IMR-90 (cell line): ENCODE measurements around the gene ESYT3. TPM values are rescaled to one million over a fixed set of nuclear protein-coding genes. Genes with fewer than 3 reads are reported as not detected.

ENCODE experiments used
- ATAC-seq: fragments of 200-7000 bp; cut with Tn5 transposase; 2 replicates; pipeline ENCODE4 v1.9.1; 2020; ENCODE audit warnings: low read depth, mild to moderate bottlenecking, moderate library complexity
- BruUV-seq: library from RNA; stranded (reverse); fragments of 400-500 nt; replicated peaks from 2 replicates; lab custom pipeline; 2021; lab: Mats Ljungman, UMichigan
- CTCF ChIA-PET: fragments of 300-600 bp; formaldehyde crosslinking; extraction: SDS; loops from one replicate; lab custom pipeline; 2021; ENCODE audit warnings: antibody characterized with exemption; lab: Yijun Ruan, JAX
- POLR2A ChIA-PET: fragments of 300-600 bp; sonication (Branson Sonifier 250); formaldehyde crosslinking; loops from one replicate; lab custom pipeline; 2022; ENCODE audit warnings: antibody characterized with exemption; ENCODE audit not compliant: unreplicated experiment; lab: Charles Lee
- DNase-seq: peaks from one replicate; pipeline ENCODE4 v3.0.0; 2013
- H2AFZ ChIP-seq: replicated peaks from 2 replicates; pipeline ENCODE3; 2013; ENCODE audit warnings: low read length, mild to moderate bottlenecking; ENCODE audit not compliant: poor library complexity
- H2AK5ac ChIP-seq: 2 replicates; pipeline ENCODE4 v1.6.1; 2013; ENCODE audit warnings: low read depth, low read length, inconsistent platforms
- H2AK9ac ChIP-seq: replicated peaks from 2 replicates; pipeline ENCODE3; 2013; ENCODE audit warnings: mild to moderate bottlenecking, low read depth, low read length, moderate library complexity; ENCODE audit not compliant: poor library complexity
- H2BK120ac ChIP-seq: 2 replicates; pipeline ENCODE4 v1.6.1; 2013; ENCODE audit warnings: low read depth, low read length, inconsistent platforms
- H2BK15ac ChIP-seq: 3 replicates; pipeline ENCODE4 v1.6.1; 2013; ENCODE audit warnings: low read depth, low read length, inconsistent platforms
- H2BK20ac ChIP-seq: 2 replicates; pipeline ENCODE4 v1.6.1; 2013; ENCODE audit warnings: low read depth, mild to moderate bottlenecking, inconsistent platforms, low read length, moderate library complexity
- H2BK5ac ChIP-seq: 2 replicates; pipeline ENCODE4 v1.6.1; 2013; ENCODE audit warnings: mild to moderate bottlenecking, low read depth, low read length, inconsistent platforms; ENCODE audit not compliant: poor library complexity, severe bottlenecking
- H3K14ac ChIP-seq: replicated peaks from 2 replicates; pipeline ENCODE4 v1.6.1; 2013; ENCODE audit warnings: low read depth, low read length, inconsistent platforms
- H3K18ac ChIP-seq: 2 replicates; pipeline ENCODE4 v1.6.1; 2013; ENCODE audit warnings: low read depth, low read length, control low read depth
- H3K23ac ChIP-seq: 2 replicates; pipeline ENCODE4 v1.6.1; 2013; ENCODE audit warnings: low read depth, low read length, inconsistent platforms
- H3K27ac ChIP-seq: 2 replicates; pipeline ENCODE4 v1.5.1; 2013; ENCODE audit warnings: mild to moderate bottlenecking, control low read depth, low read length; ENCODE audit not compliant: insufficient read depth
- H3K27me3 ChIP-seq: 2 replicates; pipeline ENCODE4 v1.6.1; 2013; ENCODE audit warnings: low read length; ENCODE audit not compliant: control insufficient read depth, insufficient read depth
- H3K36me3 ChIP-seq: 2 replicates; pipeline ENCODE4 v1.6.1; 2013; ENCODE audit warnings: low read length, mixed read lengths; ENCODE audit not compliant: control insufficient read depth, insufficient read depth
- H3K4ac ChIP-seq: 2 replicates; pipeline ENCODE4 v1.6.1; 2013; ENCODE audit warnings: low read depth, low read length, inconsistent platforms
- H3K4me1 ChIP-seq: 2 replicates; pipeline ENCODE4 v1.6.1; 2013; ENCODE audit warnings: low read length, mixed read lengths; ENCODE audit not compliant: control insufficient read depth, insufficient read depth
- H3K4me2 ChIP-seq: 2 replicates; pipeline ENCODE4 v1.6.1; 2013; ENCODE audit warnings: low read depth, mild to moderate bottlenecking, control low read depth, low read length, moderate library complexity
- H3K4me3 ChIP-seq: 2 replicates; pipeline ENCODE4 v1.5.1; 2013; ENCODE audit warnings: low read depth, mild to moderate bottlenecking, control low read depth, low read length, moderate library complexity; ENCODE audit not compliant: insufficient read depth
- H3K56ac ChIP-seq: 2 replicates; pipeline ENCODE4 v1.6.1; 2013; ENCODE audit warnings: low read length, inconsistent platforms; ENCODE audit not compliant: insufficient read depth; ENCODE audit errors: extremely low read depth
- H3K79me1 ChIP-seq, 2 experiments: 2 replicates each; pipeline ENCODE4 v1.6.1; 2013; ENCODE audit warnings: low read length in 2 of 2, inconsistent platforms in 1 of 2, low read depth in 1 of 2
- H3K9ac ChIP-seq: 2 replicates; pipeline ENCODE4 v1.6.1; 2013; ENCODE audit warnings: low read depth, low read length, control low read depth
- H3K9me1 ChIP-seq: 2 replicates; pipeline ENCODE4 v1.6.1; 2013; ENCODE audit warnings: low read length, inconsistent platforms; ENCODE audit not compliant: insufficient read depth
- H3K9me3 ChIP-seq: 2 replicates; pipeline ENCODE4 v1.6.1; 2013; ENCODE audit warnings: low read length; ENCODE audit not compliant: control insufficient read depth, insufficient read depth
- H4K20me1 ChIP-seq: 2 replicates; pipeline ENCODE4 v1.6.1; 2013; ENCODE audit warnings: low read length, inconsistent platforms; ENCODE audit not compliant: insufficient read depth
- H4K5ac ChIP-seq: 2 replicates; pipeline ENCODE4 v1.6.1; 2013; ENCODE audit warnings: mild to moderate bottlenecking, low read depth, low read length, control low read depth
- H4K8ac ChIP-seq, 2 experiments: 2 replicates each; pipeline ENCODE4 v1.6.1; 2013; ENCODE audit warnings: low read depth in 2 of 2, low read length in 2 of 2, control low read depth in 1 of 2, inconsistent platforms in 1 of 2
- H4K91ac ChIP-seq: 2 replicates; pipeline ENCODE4 v1.6.1; 2013; ENCODE audit warnings: low read depth, low read length, inconsistent platforms; ENCODE audit not compliant: insufficient read depth
- BHLHE40 ChIP-seq: fragments of 150-350 bp; IDR thresholded peaks from 2 replicates; pipeline ENCODE4 v1.6.1; 2016; ENCODE audit warnings: mild to moderate bottlenecking, low read depth, low read length
- CEBPB ChIP-seq: IDR thresholded peaks from 2 replicates; pipeline ENCODE4 v1.6.1; 2012; ENCODE audit warnings: low read depth, low read length, improper control_type of control experiment
- CHD1 ChIP-seq: IDR thresholded peaks from 2 replicates; pipeline ENCODE4 v1.6.1; 2012; ENCODE audit warnings: low read depth, low read length, improper control_type of control experiment
- FOS ChIP-seq: fragments of 150-350 bp; IDR thresholded peaks from 2 replicates; pipeline ENCODE4 v1.6.1; 2016; ENCODE audit warnings: low read depth, low read length
- MAFK ChIP-seq: IDR thresholded peaks from 2 replicates; pipeline ENCODE4 v1.6.1; 2012; ENCODE audit warnings: low read depth, low read length, improper control_type of control experiment
- MAZ ChIP-seq: IDR thresholded peaks from 2 replicates; pipeline ENCODE4 v1.6.1; 2012; ENCODE audit warnings: low read depth, mild to moderate bottlenecking, low read length, improper control_type of control experiment, moderate library complexity, borderline replicate concordance
- MXI1 ChIP-seq: IDR thresholded peaks from 2 replicates; pipeline ENCODE4 v1.6.1; 2012; ENCODE audit warnings: low read depth, mild to moderate bottlenecking, low read length, moderate library complexity, borderline replicate concordance
- NFE2L2 ChIP-seq: fragments of 150-350 bp; IDR thresholded peaks from 2 replicates; pipeline ENCODE4 v1.6.1; 2016; ENCODE audit warnings: low read depth, mild to moderate bottlenecking, low read length
- POLR2A ChIP-seq: IDR thresholded peaks from 2 replicates; pipeline ENCODE4 v1.6.1; 2012; ENCODE audit warnings: mild to moderate bottlenecking, low read depth, low read length
- RAD21 ChIP-seq: IDR thresholded peaks from 2 replicates; pipeline ENCODE4 v1.6.1; 2012; ENCODE audit warnings: low read length, improper control_type of control experiment
- RCOR1 ChIP-seq: IDR thresholded peaks from 2 replicates; pipeline ENCODE4 v1.6.1; 2012; ENCODE audit warnings: mild to moderate bottlenecking, low read length, improper control_type of control experiment; ENCODE audit not compliant: insufficient replicate concordance
- RFX5 ChIP-seq: IDR thresholded peaks from 2 replicates; pipeline ENCODE4 v1.8.0; 2012; ENCODE audit warnings: low read depth, mild to moderate bottlenecking, low read length, moderate library complexity
- SMC3 ChIP-seq: fragments of 150-350 bp; IDR thresholded peaks from 2 replicates; pipeline ENCODE4 v1.6.1; 2016; ENCODE audit warnings: low read depth, mild to moderate bottlenecking, antibody characterized with exemption, low read length, moderate library complexity
- WGBS, 2 experiments: methylation state at CpG; one replicate each; pipeline versions ENCODE4 v1.1.5 to v1.1.7; 2013; ENCODE audit warnings: missing lambda C conversion rate in 2 of 2; ENCODE audit not compliant: insufficient read length in 1 of 2; ENCODE audit errors: extremely low coverage in 2 of 2; 5-methylcytosine and 5-hydroxymethylcytosine counted together
- dilution Hi-C: fragments of 300-500 bp; cut with HindIII; formaldehyde crosslinking; loops from one replicate; pipeline ENCODE4 v1.14.3; 2018; ENCODE audit warnings: low sequenced_read_pairs; ENCODE audit not compliant: unreplicated experiment
- in situ Hi-C: fragments of 300-500 bp; cut with MboI; formaldehyde crosslinking; loops from 3 replicates; pipeline ENCODE4 v1.14.3; 2019; ENCODE audit warnings: low sequenced_read_pairs, inconsistent platforms, mixed read lengths
- intact Hi-C: fragments of 100-400 bp; cut with micrococcal nuclease; formaldehyde crosslinking; loops from 2 replicates; pipeline ENCODE4 v1.10.0; 2022
- polyA plus RNA-seq, 3 experiments: library from polyadenylated mRNA; depleted of rRNA; stranded (reverse); fragments of >200 nt; gene quantifications; 2 replicates each; pipeline ENCODE4 v1.2.3, GENCODE V29; 2012; ENCODE audit warnings: low replicate concordance in 1 of 3
- total RNA-seq: library from RNA; depleted of rRNA; stranded (reverse); fragments of >200 nt; gene quantifications from 2 replicates; pipeline ENCODE4 v1.2.3, GENCODE V29; 2012
- TF ChIP-seq, protein P1 (sequence below): fragments of 150-350 bp; IDR thresholded peaks from 2 replicates; pipeline ENCODE4 v1.6.1; 2017; ENCODE audit warnings: mild to moderate bottlenecking, antibody characterized with exemption, low read length, low read depth
- TF ChIP-seq, protein P2 (sequence below): conservative IDR thresholded peaks from 2 replicates; pipeline ENCODE4 v1.5.1; 2012; ENCODE audit warnings: mild to moderate bottlenecking, low read depth, low read length, improper control_type of control experiment
- TF ChIP-seq, protein P3 (sequence below): fragments of 150-350 bp; IDR thresholded peaks from 2 replicates; pipeline ENCODE4 v1.6.1; 2016; ENCODE audit warnings: low read depth, mild to moderate bottlenecking, low read length, moderate library complexity, borderline replicate concordance

ESYT3 gene
- total and polyA plus RNA-seq, 2 of the 4 experiments (the other 2 are of a cell fraction), result under 0.01 to 0.02 TPM

DNA sequence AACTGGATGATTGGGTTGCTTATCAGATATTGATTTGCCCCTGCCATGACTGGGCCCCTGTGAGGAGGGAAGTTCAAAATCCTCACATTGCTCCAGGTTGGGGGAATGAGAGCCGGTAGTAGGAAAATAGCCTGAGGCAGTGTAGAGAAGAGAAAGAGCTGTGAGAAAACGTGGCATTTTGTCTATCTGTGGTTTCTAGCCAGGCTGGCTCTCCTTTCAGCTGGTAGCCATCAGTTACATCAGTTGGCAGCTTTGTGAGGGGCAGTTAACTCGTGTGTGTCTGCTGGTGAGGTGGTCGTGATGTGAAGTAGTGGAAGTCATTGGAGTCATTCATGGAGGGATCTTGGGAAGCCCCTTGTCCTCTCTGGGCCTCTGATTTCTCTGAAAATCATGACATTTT, 5.2 kb downstream of the ESYT3 start:
- TF ChIP-seq CEBPB (no peak), FOS (no peak), RAD21 (no peak), SMC3 (no peak), RCOR1 (no peak), POLR2A (no peak), NFE2L2 (no peak), RFX5 (no peak), MAFK (no peak), BHLHE40 (no peak), CHD1 (no peak), MAZ (no peak), MXI1 (no peak)
- TF ChIP-seq, protein P1, sequence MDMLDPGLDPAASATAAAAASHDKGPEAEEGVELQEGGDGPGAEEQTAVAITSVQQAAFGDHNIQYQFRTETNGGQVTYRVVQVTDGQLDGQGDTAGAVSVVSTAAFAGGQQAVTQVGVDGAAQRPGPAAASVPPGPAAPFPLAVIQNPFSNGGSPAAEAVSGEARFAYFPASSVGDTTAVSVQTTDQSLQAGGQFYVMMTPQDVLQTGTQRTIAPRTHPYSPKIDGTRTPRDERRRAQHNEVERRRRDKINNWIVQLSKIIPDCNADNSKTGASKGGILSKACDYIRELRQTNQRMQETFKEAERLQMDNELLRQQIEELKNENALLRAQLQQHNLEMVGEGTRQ, result no peak
- TF ChIP-seq, protein P2, sequence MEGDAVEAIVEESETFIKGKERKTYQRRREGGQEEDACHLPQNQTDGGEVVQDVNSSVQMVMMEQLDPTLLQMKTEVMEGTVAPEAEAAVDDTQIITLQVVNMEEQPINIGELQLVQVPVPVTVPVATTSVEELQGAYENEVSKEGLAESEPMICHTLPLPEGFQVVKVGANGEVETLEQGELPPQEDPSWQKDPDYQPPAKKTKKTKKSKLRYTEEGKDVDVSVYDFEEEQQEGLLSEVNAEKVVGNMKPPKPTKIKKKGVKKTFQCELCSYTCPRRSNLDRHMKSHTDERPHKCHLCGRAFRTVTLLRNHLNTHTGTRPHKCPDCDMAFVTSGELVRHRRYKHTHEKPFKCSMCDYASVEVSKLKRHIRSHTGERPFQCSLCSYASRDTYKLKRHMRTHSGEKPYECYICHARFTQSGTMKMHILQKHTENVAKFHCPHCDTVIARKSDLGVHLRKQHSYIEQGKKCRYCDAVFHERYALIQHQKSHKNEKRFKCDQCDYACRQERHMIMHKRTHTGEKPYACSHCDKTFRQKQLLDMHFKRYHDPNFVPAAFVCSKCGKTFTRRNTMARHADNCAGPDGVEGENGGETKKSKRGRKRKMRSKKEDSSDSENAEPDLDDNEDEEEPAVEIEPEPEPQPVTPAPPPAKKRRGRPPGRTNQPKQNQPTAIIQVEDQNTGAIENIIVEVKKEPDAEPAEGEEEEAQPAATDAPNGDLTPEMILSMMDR, result no peak
- TF ChIP-seq, protein P3, sequence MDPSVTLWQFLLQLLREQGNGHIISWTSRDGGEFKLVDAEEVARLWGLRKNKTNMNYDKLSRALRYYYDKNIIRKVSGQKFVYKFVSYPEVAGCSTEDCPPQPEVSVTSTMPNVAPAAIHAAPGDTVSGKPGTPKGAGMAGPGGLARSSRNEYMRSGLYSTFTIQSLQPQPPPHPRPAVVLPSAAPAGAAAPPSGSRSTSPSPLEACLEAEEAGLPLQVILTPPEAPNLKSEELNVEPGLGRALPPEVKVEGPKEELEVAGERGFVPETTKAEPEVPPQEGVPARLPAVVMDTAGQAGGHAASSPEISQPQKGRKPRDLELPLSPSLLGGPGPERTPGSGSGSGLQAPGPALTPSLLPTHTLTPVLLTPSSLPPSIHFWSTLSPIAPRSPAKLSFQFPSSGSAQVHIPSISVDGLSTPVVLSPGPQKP, result no peak
- no peak overlapping the region for H2BK15ac ChIP-seq
- H4K8ac ChIP-seq, result no peak overlapping the region
- POLR2A ChIA-PET, result no interaction called here
- no peaks in the 10 kb centered on the region for H4K20me1 ChIP-seq
- H2BK120ac ChIP-seq, result no peak overlapping the region
- dilution Hi-C loops (no loop called here), in situ Hi-C loops (no loop called here), intact Hi-C loops (no loop called here)
- no peaks in the 10 kb centered on the region for H3K36me3 ChIP-seq
- H3K27ac ChIP-seq, result no peak overlapping the region
- H3K9me1 ChIP-seq, result peaks cover 6% of the 10 kb centered on the region; the same call in 1 of the 2 replicates
- H2AK9ac ChIP-seq, result no peak overlapping the region
- no peak overlapping the region for H2AFZ ChIP-seq
- no peak overlapping the region for H2BK5ac ChIP-seq
- DNase-seq, result no peak
- no peak overlapping the region for H2BK20ac ChIP-seq
- no peak overlapping the region for H3K4me3 ChIP-seq
- H3K4me1 ChIP-seq, result peaks cover 9% of the 10 kb centered on the region; the same call in 1 of the 2 replicates
- WGBS, 2 experiments, result no CpG with 5 or more reads among the region's 4 CpGs
- no peak overlapping the region for H3K56ac ChIP-seq
- no peak overlapping the region for H3K4me2 ChIP-seq
- no peak for ATAC-seq
- CTCF ChIA-PET, result no interaction called here
- H3K23ac ChIP-seq, result no peak overlapping the region
- no peak overlapping the region for H3K4ac ChIP-seq
- H3K18ac ChIP-seq, result no peak overlapping the region
- BruUV-seq, result no TSS peak
- no peak overlapping the region for H3K9ac ChIP-seq
- no peak overlapping the region for H4K91ac ChIP-seq
- no peak overlapping the region for H4K5ac ChIP-seq
- no peaks in the 10 kb centered on the region for H3K79me1 ChIP-seq
- H2AK5ac ChIP-seq, result no peak overlapping the region
- H3K27me3 ChIP-seq, result peaks cover 43% of the 10 kb centered on the region
- no peak overlapping the region for H3K14ac ChIP-seq
- no peaks in the 10 kb centered on the region for H3K9me3 ChIP-seq
